ENCODE data around the gene RBM38.

DNA sequence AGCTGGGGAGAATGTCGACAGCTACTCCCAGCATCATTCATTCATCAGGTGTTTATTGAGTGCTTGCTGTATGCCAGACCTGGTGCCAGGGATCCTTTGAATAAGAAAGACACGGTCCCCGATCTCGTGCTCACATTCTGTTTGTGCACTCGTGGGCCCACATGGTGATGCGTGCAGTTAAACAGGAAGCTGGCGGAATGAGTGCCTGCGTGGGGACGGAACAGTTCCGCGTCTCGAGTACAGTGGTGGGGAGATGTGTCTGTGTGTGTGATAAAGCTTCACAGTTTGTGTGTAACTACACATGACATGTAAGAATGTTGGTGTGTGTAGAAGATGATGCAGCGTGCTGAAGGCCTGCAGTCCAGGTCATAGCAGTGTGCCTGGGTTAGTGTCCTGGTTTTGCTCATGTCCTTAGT, 6.5 kb downstream of the RBM38 start:
- TF ChIP-seq MAFF (IDR thresholded peaks at IDR 0.05; ENCODE audit: low read depth, low read length) = no peak
- TF ChIP-seq JUND (CRISPR knock-in tag; IDR thresholded peaks at IDR 0.05) = no peak
- no peak for TF ChIP-seq ERF (CRISPR knock-in tag; IDR thresholded peaks at IDR 0.05)
- TF ChIP-seq, protein P1, sequence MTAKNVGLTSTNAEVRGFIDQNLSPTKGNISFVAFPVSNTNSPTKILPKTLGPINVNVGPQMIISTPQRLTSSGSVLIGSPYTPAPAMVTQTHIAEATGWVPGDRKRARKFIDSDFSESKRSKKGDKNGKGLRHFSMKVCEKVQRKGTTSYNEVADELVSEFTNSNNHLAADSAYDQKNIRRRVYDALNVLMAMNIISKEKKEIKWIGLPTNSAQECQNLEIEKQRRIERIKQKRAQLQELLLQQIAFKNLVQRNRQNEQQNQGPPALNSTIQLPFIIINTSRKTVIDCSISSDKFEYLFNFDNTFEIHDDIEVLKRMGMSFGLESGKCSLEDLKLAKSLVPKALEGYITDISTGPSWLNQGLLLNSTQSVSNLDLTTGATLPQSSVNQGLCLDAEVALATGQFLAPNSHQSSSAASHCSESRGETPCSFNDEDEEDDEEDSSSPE (CRISPR knock-in tag; IDR thresholded peaks at IDR 0.05) = no peak
